HG02870 (cell line): Measurements from ENCODE around the gene RNF213.
"Not testable (repeated sequence)": the region's sequence is repeated elsewhere in the genome, so short reads cannot be mapped to it uniquely, and the experiment has no call there.

ENCODE experiments used
- ATAC-seq: cut with Tn5 transposase; IDR thresholded peaks from one replicate; pipeline ENCODE4 v1.9.1; 2021; ENCODE audit warnings: mild to moderate bottlenecking, moderate library complexity; ENCODE audit not compliant: unreplicated experiment

Gene RNF213

GRCh38 chr17:80291691-80292487 is 31.2 kb downstream of the RNF213 start:
- no peak for ATAC-seq

GRCh38 chr17:80292521-80292971 is 31.9 kb downstream of the RNF213 start:
- ATAC-seq, result no peak

GRCh38 chr17:80294210-80294609 is 33.6 kb downstream of the RNF213 start:
- no peak for ATAC-seq

- no peak for ATAC-seq
These were observed 34.0 kb downstream of the RNF213 start for GRCh38 chr17:80294653-80295052.

GRCh38 chr17:80295146-80295545 is 34.5 kb downstream of the RNF213 start:
- no peak for ATAC-seq

GRCh38 chr17:80295559-80295958 is 34.9 kb downstream of the RNF213 start:
- no peak for ATAC-seq

GRCh38 chr17:80296221-80296620 is 35.6 kb downstream of the RNF213 start:
- ATAC-seq, result no peak

- no peak for ATAC-seq
These were observed 37.4 kb downstream of the RNF213 start for GRCh38 chr17:80297996-80298560.

GRCh38 chr17:80299350-80300100 is 38.9 kb downstream of the RNF213 start:
- not testable (repeated sequence) for ATAC-seq

- not testable (repeated sequence) for ATAC-seq
These were observed 40.1 kb downstream of the RNF213 start for GRCh38 chr17:80300756-80301155.

- ATAC-seq, result no peak
These were observed 43.2 kb downstream of the RNF213 start for GRCh38 chr17:80303824-80304223.

- no peak for ATAC-seq
These were observed 47.5 kb downstream of the RNF213 start for GRCh38 chr17:80307994-80308691.

- ATAC-seq, result no peak
These were observed 48.3 kb downstream of the RNF213 start for GRCh38 chr17:80308692-80309517.

- ATAC-seq, result no peak
These were observed 50.7 kb downstream of the RNF213 start for GRCh38 chr17:80311216-80311827.

GRCh38 chr17:80312621-80313135 is 52.0 kb downstream of the RNF213 start:
- ATAC-seq, result no peak

- no peak for ATAC-seq
These were observed 52.6 kb downstream of the RNF213 start for GRCh38 chr17:80313160-80313829.

GRCh38 chr17:80313946-80314345 is 53.3 kb downstream of the RNF213 start:
- not testable (repeated sequence) for ATAC-seq

GRCh38 chr17:80315517-80316182 is 55.0 kb downstream of the RNF213 start:
- ATAC-seq, result no peak
